HG03558 (cell line): ENCODE measurements around the gene SCN3B.

Experiments
- ATAC-seq: cut with Tn5 transposase; IDR thresholded peaks from one replicate; pipeline ENCODE4 v1.9.1; 2021; ENCODE audit warnings: moderate number of reproducible peaks; ENCODE audit not compliant: unreplicated experiment; ENCODE audit errors: extremely low read depth

The SCN3B gene

DNA sequence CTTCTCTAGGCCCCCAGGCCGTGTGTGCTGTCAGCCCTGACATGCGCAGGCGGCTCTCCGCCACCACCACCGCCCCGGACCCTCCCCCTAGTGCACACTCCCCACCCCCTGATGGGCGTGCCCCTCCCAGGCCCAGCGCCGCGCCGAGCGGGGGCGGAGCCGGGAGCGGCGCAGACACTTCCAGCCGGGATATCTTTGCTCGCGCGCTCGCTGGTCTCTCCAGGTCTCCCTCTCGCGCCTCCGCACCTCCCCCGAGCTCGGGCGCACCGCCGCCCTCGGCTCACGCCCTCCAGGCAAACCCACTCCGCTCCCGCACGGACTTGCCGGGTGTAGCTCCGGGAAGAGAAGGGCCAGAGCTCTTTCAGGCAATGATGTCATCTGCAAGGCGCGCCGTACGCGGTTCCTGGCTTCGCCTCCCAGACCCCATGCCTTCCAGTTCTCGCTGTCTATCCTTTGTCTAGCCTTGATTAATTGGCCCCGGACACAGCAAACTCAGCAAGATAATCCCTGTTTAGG lies at the start of gene SCN3B:
Gene SCN3B, minus strand, starts transcription at position 59 of the 516 bp plus-strand sequence. CDS start 823 bp downstream, outside the sequence.
- no peak for ATAC-seq

DNA sequence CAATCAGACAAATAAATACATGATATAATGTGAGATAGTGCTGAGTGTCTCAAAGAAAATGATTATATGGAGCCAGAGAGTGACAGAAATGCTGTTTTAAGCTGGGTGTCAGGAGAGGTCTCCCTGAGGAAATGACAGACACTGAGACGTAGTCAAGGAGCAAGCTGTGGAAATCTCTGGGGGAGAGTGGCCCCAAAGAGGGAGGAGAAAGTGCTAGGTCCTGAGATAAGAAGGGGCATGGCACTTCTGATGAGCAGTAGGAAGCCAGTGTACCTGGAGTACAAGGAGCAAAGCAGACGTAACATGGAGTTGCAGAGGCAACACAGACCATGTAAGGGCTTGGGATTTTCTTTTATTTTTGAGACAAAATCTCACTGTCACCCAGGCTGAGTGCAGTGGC lies 48.3 kb upstream of the SCN3B start:
- no peak for ATAC-seq

DNA sequence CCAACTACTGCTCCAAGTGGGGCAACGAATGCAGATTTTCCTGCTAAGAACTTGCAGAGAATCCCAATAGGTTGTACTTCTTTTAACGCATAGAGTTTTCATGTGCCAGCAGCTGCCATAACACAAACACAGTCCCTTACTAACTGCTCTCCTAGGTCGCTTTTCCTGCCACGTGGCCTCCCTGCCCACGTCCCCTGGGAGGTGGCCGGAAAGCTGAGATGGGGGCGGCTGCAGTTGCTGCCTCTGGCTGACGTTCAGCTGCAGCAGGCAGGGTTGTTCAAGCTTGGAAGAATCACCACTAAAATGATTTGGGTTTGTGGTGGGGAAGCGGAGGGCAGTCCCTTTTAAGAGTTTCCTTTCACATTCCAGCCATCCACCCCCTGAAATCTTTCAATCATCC lies 47.7 kb upstream of the SCN3B start:
- ATAC-seq = no peak

DNA sequence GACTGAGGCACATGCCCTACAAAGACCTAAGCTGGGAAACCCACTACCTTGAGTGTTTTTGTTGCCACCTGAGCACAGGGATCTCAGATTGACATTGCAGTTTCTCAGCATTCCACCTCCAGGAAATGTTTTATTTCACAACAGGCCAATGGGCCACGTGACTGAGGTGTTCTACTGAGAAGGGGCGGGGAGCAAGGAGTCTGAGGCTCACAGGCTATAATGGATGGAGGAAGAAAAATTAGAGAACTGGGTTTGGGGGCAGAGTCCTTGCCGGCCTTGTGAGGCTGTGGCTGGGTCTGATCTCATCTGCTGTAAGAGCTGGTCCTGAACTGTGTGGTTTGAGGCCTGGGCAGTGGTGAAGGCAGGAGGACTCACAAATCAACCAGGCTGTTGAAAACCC lies 46.3 kb upstream of the SCN3B start:
- ATAC-seq = no peak

DNA sequence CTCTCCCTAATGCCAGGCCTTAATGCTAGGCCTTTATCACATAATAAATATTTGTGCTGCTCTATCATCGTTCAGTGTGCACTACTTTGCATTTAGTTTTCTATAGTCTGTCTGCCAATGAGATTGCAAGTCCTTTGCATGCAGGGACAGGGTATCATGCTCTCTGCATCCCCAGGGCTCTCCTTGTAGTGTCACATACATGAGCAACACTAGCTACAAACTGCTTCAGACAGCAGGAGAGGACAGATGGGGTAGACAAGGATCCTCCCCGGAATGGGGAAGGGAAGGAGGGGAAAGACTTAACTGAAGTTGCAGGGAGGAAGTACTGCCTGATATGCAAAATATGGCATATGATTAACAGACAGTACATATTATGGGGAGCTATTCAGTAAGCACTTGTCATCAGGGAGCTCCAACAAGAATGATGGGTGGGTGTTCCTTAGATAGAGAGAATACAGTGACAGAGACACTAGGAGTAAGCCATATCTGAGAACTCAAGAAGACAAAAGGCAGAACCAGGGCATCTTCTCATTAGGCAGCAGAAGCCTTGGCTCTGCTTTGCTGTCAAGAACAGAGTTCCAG lies 44.2 kb upstream of the SCN3B start:
- ATAC-seq = no peak

DNA sequence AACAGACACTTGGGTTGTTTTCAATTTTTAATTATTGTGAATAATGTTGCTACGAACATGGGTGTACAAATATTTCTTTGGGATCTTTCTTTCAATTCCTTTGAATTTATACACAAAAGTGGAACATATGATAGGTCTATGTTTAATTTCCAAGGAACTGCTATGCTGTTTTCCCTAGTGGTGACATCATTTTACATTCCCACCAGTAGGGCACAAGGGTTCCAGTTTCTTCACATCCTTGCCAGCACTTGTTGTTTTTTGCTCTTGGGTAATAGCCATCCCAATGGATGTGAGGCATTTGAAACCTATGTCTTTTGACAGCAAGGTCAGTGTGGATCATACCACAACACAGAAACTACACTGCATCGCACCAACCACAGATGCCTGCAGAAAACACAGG lies 41.8 kb upstream of the SCN3B start:
- no peak for ATAC-seq

GRCh38 chr11:123695231-123695630 lies 40.8 kb upstream of the SCN3B start:
- no peak for ATAC-seq

DNA sequence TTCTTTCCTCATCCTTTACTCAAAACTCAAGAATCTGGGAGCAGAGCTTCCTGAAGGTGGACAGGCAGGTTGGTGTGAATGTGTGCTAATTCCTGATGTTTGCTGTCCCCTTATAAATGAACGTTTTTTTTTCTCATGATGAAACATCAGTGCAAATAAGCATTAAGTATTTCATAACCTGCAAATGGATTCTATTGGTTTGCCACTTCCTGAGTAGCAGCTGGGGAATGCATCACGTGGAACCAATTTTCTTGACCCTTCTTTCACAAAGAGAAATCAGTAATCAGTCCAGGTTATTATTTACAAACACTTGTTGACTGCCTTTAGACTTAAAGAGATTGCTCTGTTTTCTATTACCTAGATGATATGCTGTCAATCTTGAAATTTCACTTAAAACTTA lies 40.1 kb upstream of the SCN3B start:
- ATAC-seq = no peak

- ATAC-seq = no peak
Observed at GRCh38 chr11:123692961-123693360, 38.5 kb upstream of the SCN3B start.

GRCh38 chr11:123690485-123690884 lies 36.1 kb upstream of the SCN3B start:
- ATAC-seq = no peak

DNA sequence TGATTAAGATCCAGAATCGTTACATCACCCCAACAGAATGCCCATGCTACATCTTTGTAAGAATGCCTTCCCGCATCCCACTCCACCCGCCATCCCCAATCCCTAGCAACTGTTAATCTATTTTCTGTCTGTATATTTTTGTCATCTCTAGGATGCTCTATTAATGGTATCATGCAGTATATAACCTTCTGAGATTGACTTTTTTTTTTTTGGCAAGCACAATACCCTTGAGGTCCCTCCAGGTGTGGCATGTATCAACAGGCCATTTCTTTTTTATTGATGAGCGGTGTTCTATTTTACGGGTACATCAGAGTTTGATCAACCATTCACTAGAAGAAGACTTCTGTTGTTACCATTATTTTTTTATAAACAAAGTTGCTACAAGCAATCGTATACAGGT lies 30.2 kb upstream of the SCN3B start:
- ATAC-seq = no peak

GRCh38 chr11:123683428-123684170 lies 29.2 kb upstream of the SCN3B start:
- ATAC-seq = no peak

DNA sequence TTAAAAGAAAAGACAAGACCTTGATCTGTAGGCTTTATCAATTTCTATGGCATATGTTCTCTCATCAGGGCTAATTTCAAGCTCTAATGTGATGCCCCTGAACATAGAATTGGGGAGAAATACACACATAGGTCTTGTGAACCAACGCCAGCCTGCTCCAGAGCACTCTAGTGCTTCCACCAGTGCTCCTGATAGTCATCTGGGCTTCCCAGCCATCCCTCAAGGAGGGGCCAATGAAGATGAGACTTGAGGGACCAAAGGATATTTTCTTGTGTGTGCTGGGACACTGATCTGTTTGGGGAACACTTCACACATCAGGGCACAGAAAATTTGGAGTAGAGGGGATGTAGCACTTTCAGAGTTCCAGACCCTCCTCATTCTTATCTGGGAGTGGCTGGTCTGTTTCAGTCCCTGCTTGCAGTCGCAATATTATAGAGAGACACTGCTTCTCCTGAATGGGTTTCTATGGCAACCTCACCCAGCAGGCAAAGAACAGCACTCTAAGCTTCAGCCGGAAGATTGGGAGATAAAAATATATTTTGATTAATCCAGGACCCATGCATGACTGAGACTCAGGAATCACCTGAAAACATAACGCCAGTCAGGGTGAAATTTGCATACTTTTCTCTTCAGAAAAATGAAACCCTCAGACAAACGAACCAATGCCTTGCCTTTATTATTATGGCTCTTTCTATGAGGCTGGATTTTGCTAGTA lies 28.4 kb upstream of the SCN3B start:
- no peak for ATAC-seq

DNA sequence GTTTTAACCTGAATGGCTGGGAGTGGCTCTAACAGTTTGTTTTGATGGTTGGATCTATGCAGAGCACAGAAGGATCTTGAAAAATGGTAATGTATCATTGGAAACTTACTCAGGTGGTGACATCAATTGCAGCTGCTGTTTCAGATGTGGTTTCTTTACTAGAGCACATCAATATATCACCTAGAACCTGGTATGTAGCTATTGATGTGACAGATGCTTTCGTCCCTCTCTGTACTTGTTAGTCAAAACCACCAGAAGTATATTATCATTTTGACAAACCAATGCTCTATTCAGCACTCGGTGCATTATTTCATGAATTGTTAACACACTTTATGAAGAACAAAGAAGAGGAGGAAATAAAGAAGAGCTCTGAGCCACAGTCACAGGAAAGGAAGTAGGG lies 26.6 kb upstream of the SCN3B start:
- no peak for ATAC-seq

DNA sequence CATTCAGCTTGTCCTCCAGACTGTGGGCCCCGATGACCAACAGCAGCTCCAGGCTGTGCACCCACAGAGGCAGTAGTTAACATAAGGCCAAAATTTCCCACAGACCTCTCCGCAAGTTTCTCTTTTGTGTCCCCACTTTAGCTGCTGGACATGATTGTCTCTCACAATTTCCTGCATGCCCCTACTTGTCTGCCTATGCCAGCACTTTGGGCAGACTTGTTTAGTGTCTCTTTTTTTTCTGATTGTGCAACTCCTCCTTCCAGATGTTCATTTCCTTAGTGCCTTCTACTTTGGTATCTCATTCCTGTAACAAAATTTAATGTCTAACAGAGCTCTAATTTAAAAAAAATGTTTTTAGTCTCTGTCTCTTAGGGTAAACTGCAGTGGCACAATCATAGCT lies 23.8 kb upstream of the SCN3B start:
- ATAC-seq = no peak

DNA sequence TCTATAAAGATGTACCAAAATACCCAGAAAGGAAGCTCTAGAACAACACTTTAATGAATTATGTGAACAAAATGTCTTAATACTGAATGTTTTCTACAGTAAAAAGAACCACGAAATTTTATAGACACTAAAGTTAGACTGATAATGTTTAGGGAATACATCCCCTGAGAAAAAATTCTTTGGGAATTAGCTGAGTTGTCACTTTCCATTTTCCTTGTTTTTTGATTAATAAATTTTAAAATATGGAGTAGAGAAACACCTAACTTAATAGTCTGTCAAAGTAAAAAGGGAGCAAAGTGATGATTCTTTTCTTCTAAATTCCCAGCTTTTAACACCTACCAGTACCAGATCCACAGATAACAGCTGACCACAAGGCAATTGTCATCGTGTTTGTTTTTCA lies 23.1 kb upstream of the SCN3B start:
- ATAC-seq = no peak

GRCh38 chr11:123674297-123674696 lies 19.9 kb upstream of the SCN3B start:
- ATAC-seq = no peak

DNA sequence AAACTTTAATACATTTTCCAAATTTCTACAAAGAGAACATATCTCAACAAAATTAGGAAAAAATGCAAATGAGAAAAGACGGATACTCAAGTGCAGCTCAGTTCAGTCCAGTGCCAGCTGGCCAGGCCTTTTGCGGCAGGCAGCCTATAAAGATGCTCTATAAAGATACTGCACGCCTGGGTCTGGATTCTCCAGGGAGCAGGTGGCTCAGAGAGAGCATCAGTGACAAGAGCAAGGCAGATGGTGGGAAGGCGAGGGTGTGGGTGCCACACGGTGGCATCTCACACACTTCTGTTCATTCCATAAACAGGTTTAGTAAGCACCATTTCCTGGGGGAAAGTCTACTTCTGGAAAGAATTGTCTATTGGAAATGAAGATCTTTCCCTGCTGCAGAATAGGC lies 18.1 kb upstream of the SCN3B start:
- ATAC-seq = no peak

- ATAC-seq = no peak
Observed at GRCh38 chr11:123671534-123671933, 17.1 kb upstream of the SCN3B start.

DNA sequence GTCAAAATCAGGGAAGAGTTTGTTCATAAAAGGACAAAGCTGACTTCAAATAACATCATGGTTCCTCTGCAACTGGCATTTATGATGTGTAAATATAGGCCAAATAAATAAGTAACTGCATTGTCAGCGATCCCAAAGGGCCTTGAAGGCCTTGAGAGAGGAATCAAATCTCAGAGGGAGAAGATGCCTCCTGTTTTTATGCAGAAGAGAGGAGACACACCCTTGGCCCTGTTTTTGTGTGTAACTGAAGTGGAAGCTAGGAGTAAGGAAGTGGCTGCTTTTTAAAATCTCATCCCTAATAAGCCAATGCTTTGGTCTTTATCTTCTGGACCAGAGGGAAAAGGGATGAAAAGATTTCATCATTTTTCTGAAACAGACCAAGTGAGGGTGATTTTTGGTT lies 15.7 kb upstream of the SCN3B start:
- no peak for ATAC-seq

DNA sequence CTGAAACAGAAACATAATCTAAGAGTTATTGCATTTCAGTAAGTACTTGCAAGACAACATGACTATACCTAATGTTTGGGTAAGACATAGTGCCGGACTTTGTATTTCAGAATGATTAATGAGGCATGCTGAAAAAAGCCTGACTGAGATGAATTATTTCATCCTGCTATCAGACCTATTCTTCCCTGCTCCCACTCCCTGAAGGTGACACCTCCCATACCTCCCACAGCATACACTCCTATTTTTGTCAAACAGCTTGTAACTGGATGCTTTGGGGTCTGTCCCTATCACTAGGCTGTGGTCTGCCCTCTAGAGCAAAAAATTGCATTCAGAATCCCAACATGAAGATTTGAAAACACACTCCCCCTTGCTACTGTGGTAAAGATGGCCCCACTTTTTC lies 10.9 kb upstream of the SCN3B start:
- ATAC-seq = no peak
